Stomach (tissue), 4 donors: ENCODE data around the gene NEURL2.

Source experiments
- EP300 ChIP-seq: sonication (generic); formaldehyde crosslinking; IDR thresholded peaks from one replicate; pipeline ENCODE4 v1.6.1; 2017; ENCODE audit warnings: antibody characterized with exemption
- POLR2A ChIP-seq, 4 donors: fragments of 450-650 bp; IDR thresholded peaks; one replicate each; pipeline ENCODE4 v1.6.1; 2016; ENCODE audit warnings: antibody characterized with exemption in 4 of 4, control low read depth in 2 of 4, mild to moderate bottlenecking in 1 of 4, moderate library complexity in 1 of 4
- POLR2AphosphoS5 ChIP-seq, 3 donors: sonication (generic); formaldehyde crosslinking; IDR thresholded peaks; one replicate each; pipeline ENCODE4 v1.6.1; 2016; ENCODE audit warnings: antibody characterized with exemption in 3 of 3
- TF ChIP-seq, protein P1 (sequence below), 7 experiments: fragments of 450-650 bp in 4 of 7; fragments of 200-600 bp in 3 of 7; sonication (generic) in 3 of 7; IDR thresholded peaks; one replicate each; pipeline ENCODE4 v1.5.1; 2016 to 2019; ENCODE audit warnings: antibody characterized with exemption in 7 of 7, control low read depth in 2 of 7, mild to moderate bottlenecking in 1 of 7

DNA sequence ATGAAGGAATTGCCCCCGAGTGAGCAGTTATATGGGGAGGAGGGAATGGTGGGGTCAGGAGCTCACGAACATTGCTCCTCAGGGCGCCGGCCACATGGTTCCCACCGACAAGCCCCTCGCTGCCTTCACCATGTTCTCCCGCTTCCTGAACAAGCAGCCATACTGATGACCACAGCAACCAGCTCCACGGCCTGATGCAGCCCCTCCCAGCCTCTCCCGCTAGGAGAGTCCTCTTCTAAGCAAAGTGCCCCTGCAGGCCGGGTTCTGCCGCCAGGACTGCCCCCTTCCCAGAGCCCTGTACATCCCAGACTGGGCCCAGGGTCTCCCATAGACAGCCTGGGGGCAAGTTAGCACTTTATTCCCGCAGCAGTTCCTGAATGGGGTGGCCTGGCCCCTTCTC, 7.3 kb upstream of the NEURL2 start:
- TF ChIP-seq, protein P1, sequence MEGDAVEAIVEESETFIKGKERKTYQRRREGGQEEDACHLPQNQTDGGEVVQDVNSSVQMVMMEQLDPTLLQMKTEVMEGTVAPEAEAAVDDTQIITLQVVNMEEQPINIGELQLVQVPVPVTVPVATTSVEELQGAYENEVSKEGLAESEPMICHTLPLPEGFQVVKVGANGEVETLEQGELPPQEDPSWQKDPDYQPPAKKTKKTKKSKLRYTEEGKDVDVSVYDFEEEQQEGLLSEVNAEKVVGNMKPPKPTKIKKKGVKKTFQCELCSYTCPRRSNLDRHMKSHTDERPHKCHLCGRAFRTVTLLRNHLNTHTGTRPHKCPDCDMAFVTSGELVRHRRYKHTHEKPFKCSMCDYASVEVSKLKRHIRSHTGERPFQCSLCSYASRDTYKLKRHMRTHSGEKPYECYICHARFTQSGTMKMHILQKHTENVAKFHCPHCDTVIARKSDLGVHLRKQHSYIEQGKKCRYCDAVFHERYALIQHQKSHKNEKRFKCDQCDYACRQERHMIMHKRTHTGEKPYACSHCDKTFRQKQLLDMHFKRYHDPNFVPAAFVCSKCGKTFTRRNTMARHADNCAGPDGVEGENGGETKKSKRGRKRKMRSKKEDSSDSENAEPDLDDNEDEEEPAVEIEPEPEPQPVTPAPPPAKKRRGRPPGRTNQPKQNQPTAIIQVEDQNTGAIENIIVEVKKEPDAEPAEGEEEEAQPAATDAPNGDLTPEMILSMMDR (IDR thresholded peaks at IDR 0.05), result no peak
- TF ChIP-seq POLR2AphosphoS5 (IDR thresholded peaks at IDR 0.05), result no peak
- no peak for TF ChIP-seq EP300
- TF ChIP-seq POLR2A (IDR thresholded peaks at IDR 0.05), result no peak
